Natural killer cell (primary cell): ENCODE data around the gene LSM4. TPM values are rescaled to one million over a fixed set of nuclear protein-coding genes. Genes with fewer than 3 reads are reported as not detected.
"Not testable (repeated sequence)": the region's sequence is repeated elsewhere in the genome, so short reads cannot be mapped to it uniquely, and the experiment has no call there.

Experiments used
- ATAC-seq, 3 donors: fragments of 150-1000 bp in 2 of 3; fragments of 200-7000 bp in 1 of 3; cut with Tn5 transposase; 1 replicate in 1 of 3; 2 replicates in 2 of 3; pipeline ENCODE4 v1.10.0; 2021; ENCODE audit warnings: mild to moderate bottlenecking in 2 of 3, moderate library complexity in 2 of 3
- DNase-seq, 2 donors: peaks; one replicate each; pipeline versions ENCODE4 v3.0.0 to v3.0.0-alpha.2; 2013 to 2021; ENCODE audit warnings: mixed read lengths in 1 of 2
- H3K27ac ChIP-seq: one replicate; pipeline ENCODE4 v1.5.1; 2013; ENCODE audit warnings: mild to moderate bottlenecking, low read length
- H3K27me3 ChIP-seq: one replicate; pipeline ENCODE4 v1.6.1; 2013; ENCODE audit warnings: low read length; ENCODE audit not compliant: control insufficient read depth, insufficient read depth
- H3K36me3 ChIP-seq: one replicate; pipeline ENCODE4 v1.6.1; 2013; ENCODE audit warnings: low read length; ENCODE audit not compliant: control insufficient read depth, insufficient read depth
- H3K4me1 ChIP-seq: one replicate; pipeline ENCODE4 v1.6.1; 2013; ENCODE audit warnings: low read length; ENCODE audit not compliant: control insufficient read depth, insufficient read depth
- H3K4me3 ChIP-seq: one replicate; pipeline ENCODE4 v1.5.1; 2013; ENCODE audit warnings: low read length
- H3K9me3 ChIP-seq: one replicate; pipeline ENCODE4 v1.6.1; 2013; ENCODE audit warnings: low read length; ENCODE audit not compliant: control insufficient read depth, insufficient read depth
- H3K27ac Mint-ChIP-seq, 2 donors: one replicate each; pipeline ENCODE4 v1.8.0; 2022; ENCODE audit warnings: mild to moderate bottlenecking in 2 of 2, mixed read lengths in 2 of 2, moderate library complexity in 1 of 2
- H3K27me3 Mint-ChIP-seq, 2 donors: one replicate each; pipeline ENCODE4 v1.8.0; 2022; ENCODE audit warnings: low read depth in 2 of 2, mixed read lengths in 2 of 2
- H3K36me3 Mint-ChIP-seq: one replicate; pipeline ENCODE4 v1.8.0; 2022; ENCODE audit warnings: mixed read lengths
- H3K4me1 Mint-ChIP-seq, 2 donors: one replicate each; pipeline ENCODE4 v1.8.0; 2022; ENCODE audit warnings: mixed read lengths in 2 of 2
- H3K4me3 Mint-ChIP-seq: one replicate; pipeline ENCODE4 v1.8.0; 2022; ENCODE audit warnings: mild to moderate bottlenecking, moderate library complexity, mixed read lengths
- H3K9me3 Mint-ChIP-seq, 2 donors: one replicate each; pipeline ENCODE4 v1.8.0; 2022; ENCODE audit warnings: mixed read lengths in 2 of 2
- WGBS: methylation state at CpG from one replicate; pipeline ENCODE4 v1.1.7; 2013; ENCODE audit warnings: missing lambda C conversion rate; ENCODE audit not compliant: insufficient coverage; 5-methylcytosine and 5-hydroxymethylcytosine counted together
- intact Hi-C: fragments of 100-400 bp; cut with micrococcal nuclease; formaldehyde crosslinking; loops from one replicate; pipeline ENCODE4 v1.14.2; 2022
- total RNA-seq, 4 donors: library from RNA; stranded (reverse); fragments of 120-200 nt in 1 of 4; gene quantifications; one replicate each; pipeline versions ENCODE4 v1.2.3 to v1.2.4, GENCODE V29; 2013 to 2022
- TF ChIP-seq, protein P1 (sequence below): fragments of 200-600 bp; IDR thresholded peaks from one replicate; pipeline ENCODE4 v1.8.0; 2022; ENCODE audit warnings: antibody characterized with exemption

The LSM4 gene
- total RNA-seq, 3 donors from 2014 or later (not counting 1 experiment from before 2014, with no cell fraction given) = 42.4 to 60.8 (median 44.8) TPM

DNA sequence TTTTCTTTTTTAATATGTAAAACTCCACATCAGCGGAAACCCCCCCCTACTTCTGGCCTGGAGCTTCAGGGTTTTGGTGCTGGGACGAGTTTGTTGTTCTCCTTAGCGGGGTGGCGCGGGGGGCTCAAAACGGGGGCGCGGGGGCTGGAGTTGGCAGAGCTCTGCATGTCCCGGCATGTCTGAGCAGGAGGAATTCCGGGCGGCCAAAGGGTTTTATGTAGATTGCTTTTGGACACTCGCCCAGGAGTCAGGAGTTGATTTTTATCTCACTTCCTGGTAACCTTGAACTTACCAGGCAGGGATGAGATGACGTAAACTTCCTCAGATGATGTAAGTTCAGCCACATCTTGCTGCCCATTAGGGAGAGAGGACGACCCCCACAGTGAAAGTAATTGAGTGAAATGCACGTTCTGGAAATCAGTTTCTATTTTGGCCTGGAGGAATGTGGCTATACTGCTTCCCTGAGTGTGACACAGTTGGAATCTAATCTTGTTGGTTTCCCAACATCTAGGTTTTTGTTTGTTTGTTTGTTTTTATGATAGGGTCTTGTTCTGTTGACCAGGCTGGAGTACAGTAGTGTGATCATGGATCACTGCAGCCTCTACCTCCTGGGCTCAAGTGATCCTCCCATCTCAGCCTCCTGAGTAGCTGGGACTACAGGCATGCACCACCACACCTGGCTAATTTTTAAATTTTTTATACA is 42.1 kb upstream of the LSM4 start:
- peaks cover 24% of the 10 kb centered on the region for H3K36me3 ChIP-seq
- H3K27me3 ChIP-seq = no peaks in the 10 kb centered on the region
- peaks cover 3% of the 10 kb centered on the region for H3K4me1 ChIP-seq
- no peaks in the 10 kb centered on the region for H3K9me3 ChIP-seq
- Mint-ChIP-seq H3K27me3 (no peaks in the 10 kb centered on the region), H3K4me1 (peaks cover 0 to 4% of the 10 kb centered on the region in 2 donors), H3K36me3 (no peaks in the 10 kb centered on the region), H3K4me3 (no peak overlapping the region), H3K27ac (peak overlapping the region in 1 of 2 donors; percentile 29), H3K9me3 (no peaks in the 10 kb centered on the region)
- intact Hi-C loops = no loop called here
- ATAC-seq (no peak), DNase-seq (no peak)
- H3K27ac ChIP-seq = no peak overlapping the region
- no peak overlapping the region for H3K4me3 ChIP-seq
- WGBS = 63% methylated on average over 15 of the region's 15 CpGs
- TF ChIP-seq, protein P1, sequence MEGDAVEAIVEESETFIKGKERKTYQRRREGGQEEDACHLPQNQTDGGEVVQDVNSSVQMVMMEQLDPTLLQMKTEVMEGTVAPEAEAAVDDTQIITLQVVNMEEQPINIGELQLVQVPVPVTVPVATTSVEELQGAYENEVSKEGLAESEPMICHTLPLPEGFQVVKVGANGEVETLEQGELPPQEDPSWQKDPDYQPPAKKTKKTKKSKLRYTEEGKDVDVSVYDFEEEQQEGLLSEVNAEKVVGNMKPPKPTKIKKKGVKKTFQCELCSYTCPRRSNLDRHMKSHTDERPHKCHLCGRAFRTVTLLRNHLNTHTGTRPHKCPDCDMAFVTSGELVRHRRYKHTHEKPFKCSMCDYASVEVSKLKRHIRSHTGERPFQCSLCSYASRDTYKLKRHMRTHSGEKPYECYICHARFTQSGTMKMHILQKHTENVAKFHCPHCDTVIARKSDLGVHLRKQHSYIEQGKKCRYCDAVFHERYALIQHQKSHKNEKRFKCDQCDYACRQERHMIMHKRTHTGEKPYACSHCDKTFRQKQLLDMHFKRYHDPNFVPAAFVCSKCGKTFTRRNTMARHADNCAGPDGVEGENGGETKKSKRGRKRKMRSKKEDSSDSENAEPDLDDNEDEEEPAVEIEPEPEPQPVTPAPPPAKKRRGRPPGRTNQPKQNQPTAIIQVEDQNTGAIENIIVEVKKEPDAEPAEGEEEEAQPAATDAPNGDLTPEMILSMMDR = no peak

DNA sequence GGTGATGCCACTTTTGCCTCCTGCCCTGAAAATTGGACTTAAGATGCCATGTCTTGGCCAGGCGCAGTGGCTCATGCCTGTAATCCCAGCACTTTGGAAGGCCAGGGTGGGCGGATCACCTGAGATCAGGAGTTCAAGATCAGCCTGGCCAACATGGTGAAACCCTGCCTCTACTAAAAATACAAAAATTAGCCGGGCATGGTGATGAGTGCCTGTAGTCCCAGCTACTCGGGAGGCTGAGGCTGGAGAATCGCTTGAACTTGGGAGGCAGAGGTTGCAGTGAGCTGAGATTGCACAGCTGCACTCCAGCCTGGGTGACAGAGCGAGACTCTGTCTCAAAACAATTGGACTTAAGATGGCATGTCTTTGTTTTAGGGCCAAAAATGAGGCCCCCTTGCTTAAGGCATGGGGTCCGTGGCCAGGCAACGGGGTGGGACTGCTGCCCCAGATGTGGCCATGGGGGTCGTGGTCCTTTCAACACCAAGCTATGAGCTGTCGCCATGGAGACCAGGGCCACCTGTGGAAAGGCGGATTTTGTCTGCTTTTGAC is 41.5 kb upstream of the LSM4 start:
- H3K9me3 ChIP-seq, H3K4me3 ChIP-seq, H3K9me3 Mint-ChIP-seq, H3K4me1 ChIP-seq, H3K27ac ChIP-seq, H3K27me3 ChIP-seq, H3K4me1 Mint-ChIP-seq, ATAC-seq, intact Hi-C loops, H3K27me3 Mint-ChIP-seq, H3K4me3 Mint-ChIP-seq, H3K36me3 Mint-ChIP-seq, DNase-seq: not testable (repeated sequence)
- H3K36me3 ChIP-seq = peaks cover 25% of the 10 kb centered on the region
- 86% methylated on average over 11 of the region's 11 CpGs for WGBS
- H3K27ac Mint-ChIP-seq = peak overlapping the region in 1 of 2 donors; percentile 29

DNA sequence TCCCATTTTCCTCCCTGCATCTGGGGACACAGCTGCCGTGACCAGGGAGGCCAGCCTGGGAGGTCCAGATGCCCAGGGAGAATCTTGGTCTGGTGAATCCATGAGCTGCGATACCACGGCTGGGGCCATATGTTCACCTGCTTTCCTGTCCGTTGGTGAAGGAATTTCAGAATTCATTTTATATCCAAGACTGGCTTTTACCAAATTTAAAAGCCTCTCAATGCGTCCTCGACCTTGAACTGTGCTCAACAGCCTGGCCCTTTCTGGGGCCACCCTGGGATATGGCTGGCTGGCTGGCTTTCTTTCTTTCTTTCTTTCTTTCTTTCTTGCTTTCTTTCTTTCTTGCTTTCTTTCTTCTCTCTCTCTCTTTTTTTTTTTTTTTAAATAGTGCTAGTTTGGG is 40.9 kb upstream of the LSM4 start:
- H3K9me3 Mint-ChIP-seq = no peaks in the 10 kb centered on the region
- TF ChIP-seq, protein P1 = no peak
- H3K4me1 Mint-ChIP-seq = peaks cover 0 to 9% of the 10 kb centered on the region in 2 donors
- no peaks in the 10 kb centered on the region for H3K27me3 Mint-ChIP-seq
- H3K9me3 ChIP-seq = no peaks in the 10 kb centered on the region
- no peak overlapping the region for H3K27ac ChIP-seq
- no peaks in the 10 kb centered on the region for H3K27me3 ChIP-seq
- WGBS = 92% methylated on average over 6 of the region's 6 CpGs
- DNase-seq = no peak
- H3K36me3 ChIP-seq = peaks cover 26% of the 10 kb centered on the region
- peaks cover 7% of the 10 kb centered on the region for H3K36me3 Mint-ChIP-seq
- peaks cover 3% of the 10 kb centered on the region for H3K4me1 ChIP-seq
- no peak overlapping the region for H3K4me3 Mint-ChIP-seq
- intact Hi-C loops = no loop called here
- H3K4me3 ChIP-seq = no peak overlapping the region
- ATAC-seq = no peak
- H3K27ac Mint-ChIP-seq = no peak overlapping the region

DNA sequence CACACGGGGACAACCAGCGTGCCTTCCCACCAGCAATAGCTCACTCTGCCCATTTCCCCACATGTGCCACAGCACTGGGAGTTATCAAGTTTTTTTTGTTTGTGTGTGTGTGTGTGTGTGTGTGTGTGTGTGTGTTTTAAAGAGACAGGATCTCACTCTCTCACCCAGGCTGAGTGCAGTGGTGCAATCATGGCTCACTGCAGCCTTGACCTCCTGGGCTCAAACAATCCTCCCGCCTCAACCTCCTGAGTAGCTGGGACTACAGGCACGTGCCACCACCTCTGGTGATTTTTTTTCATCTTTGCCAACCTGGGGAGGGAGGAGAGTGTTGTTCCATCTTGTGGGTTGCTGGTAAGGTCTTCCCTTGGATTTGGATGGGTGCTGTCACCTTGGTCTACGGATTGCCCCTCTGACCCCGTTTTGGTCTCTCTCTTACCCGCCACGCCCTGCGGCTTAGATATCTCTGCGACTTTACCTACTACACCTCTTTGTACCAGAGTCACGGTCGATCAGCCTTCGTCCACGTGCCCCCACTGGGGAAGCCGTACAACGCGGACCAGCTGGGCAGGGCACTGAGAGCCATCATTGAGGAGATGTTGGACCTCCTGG is 40.2 kb upstream of the LSM4 start:
- Histone ChIP-seq H3K27ac (no peak overlapping the region), H3K4me1 (peaks cover 3% of the 10 kb centered on the region), H3K4me3 (no peak overlapping the region), H3K27me3 (no peaks in the 10 kb centered on the region), H3K9me3 (no peaks in the 10 kb centered on the region), H3K36me3 (peaks cover 29% of the 10 kb centered on the region)
- Mint-ChIP-seq H3K36me3 (peaks cover 7% of the 10 kb centered on the region), H3K27ac (no peak overlapping the region), H3K4me3 (no peak overlapping the region), H3K9me3 (no peaks in the 10 kb centered on the region), H3K27me3 (no peaks in the 10 kb centered on the region), H3K4me1 (peaks cover 0 to 9% of the 10 kb centered on the region in 2 donors)
- no peak for ATAC-seq
- TF ChIP-seq, protein P1 = no peak
- no peak for DNase-seq
- 96% methylated on average over 15 of the region's 17 CpGs for WGBS
- intact Hi-C loops = no loop called here
